Mucosa of rectum (tissue), 2 donors: ENCODE results near the gene SNW1.
"Not testable (repeated sequence)": the region's sequence is repeated elsewhere in the genome, so short reads cannot be mapped to it uniquely, and the experiment has no call there.

Experiments used
- H3K27ac ChIP-seq, 2 donors: one replicate each; pipeline ENCODE4 v1.7.0; 2013; ENCODE audit warnings: inconsistent platforms in 2 of 2, low read depth in 2 of 2, low read length in 2 of 2
- H3K27me3 ChIP-seq, 2 donors: one replicate each; pipeline ENCODE4 v1.7.0; 2013; ENCODE audit warnings: low read length in 2 of 2; ENCODE audit not compliant: control insufficient read depth in 2 of 2, insufficient read depth in 2 of 2
- H3K36me3 ChIP-seq, 2 donors: one replicate each; pipeline ENCODE4 v1.7.0; 2013; ENCODE audit warnings: low read length in 2 of 2; ENCODE audit not compliant: control insufficient read depth in 2 of 2, insufficient read depth in 2 of 2
- H3K4me1 ChIP-seq, 2 donors: one replicate each; pipeline ENCODE4 v1.7.0; 2013; ENCODE audit warnings: low read length in 2 of 2, mild to moderate bottlenecking in 1 of 2; ENCODE audit not compliant: control insufficient read depth in 2 of 2, insufficient read depth in 2 of 2
- H3K4me3 ChIP-seq, 2 donors: one replicate each; pipeline ENCODE4 v1.7.0; 2013; ENCODE audit warnings: low read length in 2 of 2
- H3K9ac ChIP-seq, 2 donors: one replicate each; pipeline ENCODE4 v1.7.0; 2013; ENCODE audit warnings: low read length in 2 of 2, low read depth in 1 of 2, mild to moderate bottlenecking in 1 of 2
- H3K9me3 ChIP-seq, 2 donors: one replicate each; pipeline ENCODE4 v1.7.0; 2013; ENCODE audit warnings: low read length in 2 of 2; ENCODE audit not compliant: control insufficient read depth in 2 of 2
- donor health status: healthy.
- donor health status: Normal muscosa, but diverticular disease.

The SNW1 gene

GRCh38 chr14:77760381-77761204, at the start of gene SNW1:
Gene SNW1, minus strand, starts transcription at chr14:77761156. Its CDS starts 29 bp downstream, at chr14:77761127.
- Histone ChIP-seq H3K9me3 (no peaks in the 10 kb centered on the region), H3K4me1 (peaks cover 15 to 24% of the 10 kb centered on the region in 2 donors), H3K27me3 (no peaks in the 10 kb centered on the region), H3K27ac (peak within 1 kb of the TSS; percentile 89 to 91), H3K9ac (peak within 1 kb of the TSS; percentile 92 to 95), H3K4me3 (peak within 1 kb of the TSS; percentile 95 to 98), H3K36me3 (peaks cover 4% of the 10 kb centered on the region in 2 donors)

GRCh38 chr14:77809011-77809410, 48.1 kb upstream of the SNW1 start:
- Histone ChIP-seq H3K9me3 (no peaks in the 10 kb centered on the region), H3K36me3 (no peaks in the 10 kb centered on the region), H3K4me1 (no peaks in the 10 kb centered on the region), H3K9ac (no peak overlapping the region), H3K27me3 (no peaks in the 10 kb centered on the region), H3K27ac (no peak overlapping the region), H3K4me3 (no peak overlapping the region)

GRCh38 chr14:77808250-77808649, 47.3 kb upstream of the SNW1 start:
- no peaks in the 10 kb centered on the region for H3K9me3 ChIP-seq
- no peak overlapping the region for H3K4me3 ChIP-seq
- H3K9ac ChIP-seq: no peak overlapping the region
- no peaks in the 10 kb centered on the region for H3K36me3 ChIP-seq
- no peaks in the 10 kb centered on the region for H3K27me3 ChIP-seq
- no peaks in the 10 kb centered on the region for H3K4me1 ChIP-seq
- no peak overlapping the region for H3K27ac ChIP-seq

- H3K27me3 ChIP-seq: no peaks in the 10 kb centered on the region
- no peaks in the 10 kb centered on the region for H3K36me3 ChIP-seq
- no peaks in the 10 kb centered on the region for H3K4me1 ChIP-seq
- H3K9me3 ChIP-seq: no peaks in the 10 kb centered on the region
- no peak overlapping the region for H3K27ac ChIP-seq
- H3K9ac ChIP-seq: no peak overlapping the region
- no peak overlapping the region for H3K4me3 ChIP-seq
These were observed 44.8 kb upstream of the SNW1 start for GRCh38 chr14:77805706-77806105.

- Histone ChIP-seq H3K27me3 (no peaks in the 10 kb centered on the region), H3K4me1 (peaks cover 3% of the 10 kb centered on the region in 2 donors), H3K9ac (no peak overlapping the region), H3K27ac (no peak overlapping the region), H3K36me3 (no peaks in the 10 kb centered on the region), H3K9me3 (no peaks in the 10 kb centered on the region), H3K4me3 (no peak overlapping the region)
These were observed 43.6 kb upstream of the SNW1 start for GRCh38 chr14:77804592-77804991.

GRCh38 chr14:77800814-77801213, 39.9 kb upstream of the SNW1 start:
- Histone ChIP-seq H3K36me3 (no peaks in the 10 kb centered on the region), H3K9me3 (no peaks in the 10 kb centered on the region), H3K4me1 (peaks cover 3% of the 10 kb centered on the region in 2 donors), H3K4me3 (peak overlapping the region; percentile 90 to 96), H3K27me3 (no peaks in the 10 kb centered on the region), H3K27ac (peak overlapping the region; percentile 79 to 88), H3K9ac (peak overlapping the region; percentile 70 to 75)

- Histone ChIP-seq H3K9ac (peak within 1 kb of the TSS; percentile 70 to 75), H3K27me3 (no peaks in the 10 kb centered on the region), H3K27ac (peak within 1 kb of the TSS; percentile 79 to 88), H3K36me3 (no peaks in the 10 kb centered on the region), H3K4me3 (peak within 1 kb of the TSS; percentile 90 to 96), H3K9me3 (no peaks in the 10 kb centered on the region), H3K4me1 (peaks cover 3% of the 10 kb centered on the region in 2 donors)
These were observed 39.1 kb upstream of the SNW1 start, which contains the start of gene ADCK1 for GRCh38 chr14:77799863-77800730. Gene ADCK1, plus strand, starts transcription at chr14:77800109. Its CDS starts 18,870 bp downstream, at chr14:77818979.

- H3K9me3 ChIP-seq, H3K36me3 ChIP-seq, H3K27ac ChIP-seq, H3K4me1 ChIP-seq, H3K27me3 ChIP-seq: not testable (repeated sequence)
- peak overlapping the region; percentile 70 to 75 for H3K9ac ChIP-seq
- H3K4me3 ChIP-seq: peak overlapping the region; percentile 90 to 96
These were observed 38.5 kb upstream of the SNW1 start for GRCh38 chr14:77799456-77799855.

- Histone ChIP-seq H3K36me3 (no peaks in the 10 kb centered on the region), H3K9me3 (no peaks in the 10 kb centered on the region), H3K27ac (no peak overlapping the region), H3K9ac (no peak overlapping the region), H3K4me3 (no peak overlapping the region), H3K4me1 (no peaks in the 10 kb centered on the region), H3K27me3 (no peaks in the 10 kb centered on the region)
These were observed 33.4 kb upstream of the SNW1 start for GRCh38 chr14:77794357-77794756.

GRCh38 chr14:77793255-77793654, 32.3 kb upstream of the SNW1 start:
- H3K36me3 ChIP-seq, H3K27ac ChIP-seq, H3K27me3 ChIP-seq, H3K9ac ChIP-seq, H3K9me3 ChIP-seq, H3K4me3 ChIP-seq, H3K4me1 ChIP-seq: not testable (repeated sequence)
